HEK293 (cell line): ENCODE results near the gene ZNF428.

Experiments used
- CTCF ChIA-PET: fragments of 350-600 bp; formaldehyde crosslinking; extraction: SDS; loops from one replicate; lab custom pipeline; 2021; ENCODE audit warnings: antibody characterized with exemption; lab: Yijun Ruan, JAX
- POLR2A ChIA-PET: fragments of 300-600 bp; formaldehyde crosslinking; extraction: SDS; loops from one replicate; lab custom pipeline; 2020; ENCODE audit warnings: antibody characterized with exemption, inconsistent platforms; lab: Yijun Ruan, JAX
- H3K27ac ChIP-seq: fragments of 200-500 bp; sonication (Bioruptor generic); 2 replicates; pipeline ENCODE4 v1.5.1; 2014; ENCODE audit warnings: low read depth, low read length, control low read depth, inconsistent platforms; ENCODE audit errors: extremely low read depth
- H3K36me3 ChIP-seq, 2 experiments: fragments of 200-500 bp in 1 of 2; sonication (Bioruptor generic) in 1 of 2; 1 replicate in 1 of 2; 2 replicates in 1 of 2; pipeline ENCODE4 v1.5.1; 2014 to 2017; ENCODE audit warnings: inconsistent platforms in 2 of 2, low read length in 2 of 2; ENCODE audit not compliant: control insufficient read depth in 2 of 2, insufficient read depth in 1 of 2
- H3K4me1 ChIP-seq: fragments of 200-500 bp; sonication (Bioruptor generic); 2 replicates; pipeline ENCODE4 v1.5.1; 2014; ENCODE audit warnings: mild to moderate bottlenecking, low read length, inconsistent platforms; ENCODE audit not compliant: control insufficient read depth, insufficient read depth
- H3K4me3 ChIP-seq: 2 replicates; pipeline ENCODE4 v1.5.1; 2011; ENCODE audit warnings: low read depth, mild to moderate bottlenecking, control low read depth, low read length, moderate library complexity
- H3K9me3 ChIP-seq: fragments of 200-500 bp; sonication (Bioruptor generic); 2 replicates; pipeline ENCODE4 v1.5.1; 2014; ENCODE audit warnings: low read depth, low read length, inconsistent platforms; ENCODE audit not compliant: control insufficient read depth, insufficient read depth
- GLIS2 ChIP-seq: fragments of 450-650 bp; formaldehyde crosslinking; IDR thresholded peaks from 2 replicates; pipeline ENCODE4 v1.5.1; 2016; ENCODE audit warnings: missing biosample characterization, missing genetic modification characterization
- RBAK ChIP-seq: fragments of 450-650 bp; formaldehyde crosslinking; IDR thresholded peaks from 2 replicates; pipeline ENCODE4 v1.5.1; 2016; ENCODE audit warnings: missing biosample characterization, missing genetic modification characterization
- ZBTB7A ChIP-seq: fragments of 450-650 bp; formaldehyde crosslinking; IDR thresholded peaks from 2 replicates; pipeline ENCODE4 v1.5.1; 2016; ENCODE audit warnings: low read depth, missing biosample characterization, missing genetic modification characterization
- ZNF112 ChIP-seq: fragments of 450-650 bp; formaldehyde crosslinking; IDR thresholded peaks from 2 replicates; pipeline ENCODE4 v1.5.0; 2017; ENCODE audit warnings: missing biosample characterization, missing genetic modification characterization
- ZNF174 ChIP-seq: fragments of 450-650 bp; formaldehyde crosslinking; IDR thresholded peaks from 2 replicates; pipeline ENCODE4 v1.5.0; 2017; ENCODE audit warnings: missing biosample characterization, mild to moderate bottlenecking, missing genetic modification characterization
- ZNF175 ChIP-seq: fragments of 450-650 bp; formaldehyde crosslinking; IDR thresholded peaks from 2 replicates; pipeline ENCODE4 v1.5.1; 2016; ENCODE audit warnings: missing biosample characterization, missing genetic modification characterization
- ZNF248 ChIP-seq: fragments of 450-650 bp; formaldehyde crosslinking; IDR thresholded peaks from 2 replicates; pipeline ENCODE4 v1.5.1; 2017; ENCODE audit warnings: missing biosample characterization, missing genetic modification characterization
- ZNF404 ChIP-seq: fragments of 450-650 bp; formaldehyde crosslinking; IDR thresholded peaks from 2 replicates; pipeline ENCODE4 v1.5.1; 2017; ENCODE audit warnings: missing biosample characterization, missing genetic modification characterization
- ZNF561 ChIP-seq: fragments of 450-650 bp; IDR thresholded peaks from 2 replicates; pipeline ENCODE4 v1.5.1; 2018; ENCODE audit warnings: missing biosample characterization, missing genetic modification characterization, borderline replicate concordance
- ZNF660 ChIP-seq: fragments of 450-650 bp; IDR thresholded peaks from 2 replicates; pipeline ENCODE4 v1.5.1; 2018; ENCODE audit warnings: missing biosample characterization, mild to moderate bottlenecking, missing genetic modification characterization
- ZNF76 ChIP-seq: fragments of 450-650 bp; formaldehyde crosslinking; IDR thresholded peaks from 2 replicates; pipeline ENCODE4; 2016; ENCODE audit warnings: low read depth, missing biosample characterization, missing genetic modification characterization, borderline replicate concordance
- ZNF830 ChIP-seq: fragments of 450-650 bp; IDR thresholded peaks from 2 replicates; pipeline ENCODE4 v1.5.0; 2018; ENCODE audit warnings: missing biosample characterization, missing genetic modification characterization, low read depth, mild to moderate bottlenecking, moderate library complexity
- ZSCAN30 ChIP-seq: fragments of 450-650 bp; IDR thresholded peaks from 2 replicates; pipeline ENCODE4 v1.5.1; 2018; ENCODE audit warnings: missing biosample characterization, mild to moderate bottlenecking, missing genetic modification characterization, moderate library complexity
- TF ChIP-seq, protein P1 (sequence below): fragments of 450-650 bp; formaldehyde crosslinking; IDR thresholded peaks from 2 replicates; pipeline ENCODE4 v1.5.1; 2016; ENCODE audit warnings: missing biosample characterization, missing genetic modification characterization, borderline replicate concordance
- TF ChIP-seq, protein P2 (sequence below): fragments of 450-650 bp; formaldehyde crosslinking; IDR thresholded peaks from 2 replicates; pipeline ENCODE4 v1.5.1; 2017; ENCODE audit warnings: missing biosample characterization, missing genetic modification characterization
- TF ChIP-seq, protein P3 (sequence below): fragments of 450-650 bp; formaldehyde crosslinking; IDR thresholded peaks from 2 replicates; pipeline ENCODE4 v1.5.1; 2017; ENCODE audit warnings: missing biosample characterization, missing genetic modification characterization
- TF ChIP-seq, protein P4 (sequence below): fragments of 450-650 bp; formaldehyde crosslinking; IDR thresholded peaks from 2 replicates; pipeline ENCODE4 v1.5.1; 2016; ENCODE audit warnings: missing biosample characterization, missing genetic modification characterization

Gene ZNF428

DNA sequence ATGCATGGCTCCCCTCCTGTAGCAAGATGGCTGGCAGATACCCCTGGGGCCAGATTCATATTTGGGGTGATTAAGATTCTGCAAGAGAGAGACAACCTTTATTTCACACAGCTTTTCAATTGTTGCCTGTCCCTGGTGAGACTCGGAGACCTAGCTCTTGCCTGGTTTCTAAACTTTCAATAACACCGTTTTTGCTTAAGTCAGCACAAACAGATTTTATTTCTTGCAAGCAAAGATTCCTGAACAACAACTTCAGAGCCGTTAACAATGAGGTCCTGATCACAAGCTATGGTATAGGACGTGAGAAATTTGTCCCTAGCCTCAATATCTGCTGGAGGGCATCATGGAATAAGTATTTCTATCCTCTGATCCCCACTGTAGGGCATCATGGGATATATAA lies 23.1 kb upstream of the ZNF428 start:
- ChIA-PET POLR2A (interaction anchor here (2.9 kb wide), 1 partner anchor 26 kb away, joined by 13 read pairs; no protein-coding TSS in a partner anchor), CTCF (interaction anchor here (0.7 to 4.5 kb wide), 4 partner anchors 10 to 26 kb away, joined by 3 to 27 read pairs (median 4); no protein-coding TSS in a partner anchor)
- no peak for TF ChIP-seq ZNF660
- peak; percentile 74; the same call in 1 of the 2 replicates for TF ChIP-seq ZNF76 (tag by site-specific recombination)
- TF ChIP-seq ZNF404 (tag by site-specific recombination): no peak
- no peak for TF ChIP-seq ZNF248 (tag by site-specific recombination)
- no peak for TF ChIP-seq GLIS2
- TF ChIP-seq ZNF561 (tag by site-specific recombination): no peak
- Histone ChIP-seq H3K9me3 (peaks cover 8% of the 10 kb centered on the region; the same call in 1 of the 2 replicates), H3K4me1 (peaks cover 17% of the 10 kb centered on the region), H3K36me3 (peaks cover 0 to 5% of the 10 kb centered on the region in 2 experiments; a peak in 1 of 3 replicates), H3K4me3 (no peak overlapping the region), H3K27ac (no peak overlapping the region)

DNA sequence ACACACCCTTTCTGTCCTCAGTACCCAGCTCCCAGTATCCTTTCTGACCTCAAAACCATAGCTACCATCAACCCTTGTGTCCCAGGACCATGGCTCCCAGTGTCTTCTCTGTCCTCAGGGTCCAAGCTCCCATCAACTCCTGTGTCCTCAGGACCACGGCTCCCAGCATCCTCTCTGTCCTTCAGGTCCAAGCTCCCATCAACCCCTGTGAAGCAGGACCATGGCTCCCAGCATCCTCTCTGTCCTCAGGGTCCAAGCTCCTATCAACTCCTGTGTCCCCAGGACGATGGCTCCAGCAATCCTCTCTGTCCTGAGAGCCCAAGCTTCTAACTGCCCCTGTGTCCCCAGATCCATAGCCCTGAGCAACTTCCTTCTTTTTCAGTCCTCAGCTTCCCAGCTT lies 21.9 kb upstream of the ZNF428 start:
- H3K9me3 ChIP-seq: peaks cover 5% of the 10 kb centered on the region; the same call in 1 of the 2 replicates
- POLR2A ChIA-PET: interaction anchor here (0.5 to 2.9 kb wide), 9 partner anchors 7 to 109 kb away, joined by 3 to 13 read pairs (median 4); partner anchors contain the start of genes IRGQ, ZNF428, ZNF575 and ZNF576
- peaks cover 17% of the 10 kb centered on the region for H3K4me1 ChIP-seq
- H3K27ac ChIP-seq: no peak overlapping the region
- H3K36me3 ChIP-seq: peaks cover 0 to 5% of the 10 kb centered on the region in 2 experiments; a peak in 1 of 3 replicates
- TF ChIP-seq ZNF830 (no peak), ZNF76 (tag by site-specific recombination) (peak; percentile 91)
- TF ChIP-seq, all 188 proteins: peak for 1
- no peak overlapping the region for H3K4me3 ChIP-seq
- CTCF ChIA-PET: interaction anchor here (0.5 to 4.5 kb wide), 7 partner anchors 11 to 194 kb away, joined by 3 to 27 read pairs (median 4); no protein-coding TSS in a partner anchor

DNA sequence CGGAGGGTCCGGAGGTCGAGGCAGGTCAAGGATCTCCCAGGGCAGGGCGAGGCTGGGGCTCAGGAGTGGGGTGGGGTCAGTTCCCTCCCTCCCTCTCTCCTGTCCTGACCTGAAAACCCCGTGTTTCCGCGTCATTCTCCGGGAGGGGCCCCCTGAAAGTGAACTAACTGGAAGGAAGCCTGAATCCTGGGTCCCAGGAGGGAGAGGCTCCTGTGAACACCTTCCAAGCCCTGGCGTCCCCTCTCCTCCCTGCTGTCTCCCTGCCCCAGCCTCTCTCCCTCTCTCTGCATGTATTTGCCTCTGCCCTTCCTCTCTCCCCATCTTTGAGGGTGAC lies 21.0 kb upstream of the ZNF428 start:
- Histone ChIP-seq H3K9me3 (no peaks in the 10 kb centered on the region), H3K4me1 (peaks cover 17% of the 10 kb centered on the region), H3K27ac (peak overlapping the region; percentile 34; the same call in 1 of the 2 replicates), H3K36me3 (peaks cover 0 to 5% of the 10 kb centered on the region in 2 experiments; a peak in 1 of 3 replicates), H3K4me3 (no peak overlapping the region)
- ChIA-PET POLR2A (interaction anchor here (1.4 to 2.9 kb wide), 2 partner anchors 12 to 28 kb away, joined by 6 to 13 read pairs; no protein-coding TSS in a partner anchor), CTCF (interaction anchor here (4.5 kb wide), 1 partner anchor 12 kb away, joined by 27 read pairs; no protein-coding TSS in a partner anchor)
- TF ChIP-seq ZSCAN30 (tag by site-specific recombination): no peak
- TF ChIP-seq, protein P1, sequence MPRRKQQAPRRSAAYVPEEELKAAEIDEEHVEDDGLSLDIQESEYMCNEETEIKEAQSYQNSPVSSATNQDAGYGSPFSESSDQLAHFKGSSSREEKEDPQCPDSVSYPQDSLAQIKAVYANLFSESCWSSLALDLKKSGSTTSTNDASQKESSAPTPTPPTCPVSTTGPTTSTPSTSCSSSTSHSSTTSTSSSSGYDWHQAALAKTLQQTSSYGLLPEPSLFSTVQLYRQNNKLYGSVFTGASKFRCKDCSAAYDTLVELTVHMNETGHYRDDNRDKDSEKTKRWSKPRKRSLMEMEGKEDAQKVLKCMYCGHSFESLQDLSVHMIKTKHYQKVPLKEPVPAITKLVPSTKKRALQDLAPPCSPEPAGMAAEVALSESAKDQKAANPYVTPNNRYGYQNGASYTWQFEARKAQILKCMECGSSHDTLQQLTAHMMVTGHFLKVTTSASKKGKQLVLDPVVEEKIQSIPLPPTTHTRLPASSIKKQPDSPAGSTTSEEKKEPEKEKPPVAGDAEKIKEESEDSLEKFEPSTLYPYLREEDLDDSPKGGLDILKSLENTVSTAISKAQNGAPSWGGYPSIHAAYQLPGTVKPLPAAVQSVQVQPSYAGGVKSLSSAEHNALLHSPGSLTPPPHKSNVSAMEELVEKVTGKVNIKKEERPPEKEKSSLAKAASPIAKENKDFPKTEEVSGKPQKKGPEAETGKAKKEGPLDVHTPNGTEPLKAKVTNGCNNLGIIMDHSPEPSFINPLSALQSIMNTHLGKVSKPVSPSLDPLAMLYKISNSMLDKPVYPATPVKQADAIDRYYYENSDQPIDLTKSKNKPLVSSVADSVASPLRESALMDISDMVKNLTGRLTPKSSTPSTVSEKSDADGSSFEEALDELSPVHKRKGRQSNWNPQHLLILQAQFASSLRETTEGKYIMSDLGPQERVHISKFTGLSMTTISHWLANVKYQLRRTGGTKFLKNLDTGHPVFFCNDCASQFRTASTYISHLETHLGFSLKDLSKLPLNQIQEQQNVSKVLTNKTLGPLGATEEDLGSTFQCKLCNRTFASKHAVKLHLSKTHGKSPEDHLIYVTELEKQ: peak; percentile 2; the same call in 1 of the 2 replicates
- TF ChIP-seq, protein P2, sequence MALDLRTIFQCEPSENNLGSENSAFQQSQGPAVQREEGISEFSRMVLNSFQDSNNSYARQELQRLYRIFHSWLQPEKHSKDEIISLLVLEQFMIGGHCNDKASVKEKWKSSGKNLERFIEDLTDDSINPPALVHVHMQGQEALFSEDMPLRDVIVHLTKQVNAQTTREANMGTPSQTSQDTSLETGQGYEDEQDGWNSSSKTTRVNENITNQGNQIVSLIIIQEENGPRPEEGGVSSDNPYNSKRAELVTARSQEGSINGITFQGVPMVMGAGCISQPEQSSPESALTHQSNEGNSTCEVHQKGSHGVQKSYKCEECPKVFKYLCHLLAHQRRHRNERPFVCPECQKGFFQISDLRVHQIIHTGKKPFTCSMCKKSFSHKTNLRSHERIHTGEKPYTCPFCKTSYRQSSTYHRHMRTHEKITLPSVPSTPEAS (tag by site-specific recombination): no peak
- TF ChIP-seq, protein P3, sequence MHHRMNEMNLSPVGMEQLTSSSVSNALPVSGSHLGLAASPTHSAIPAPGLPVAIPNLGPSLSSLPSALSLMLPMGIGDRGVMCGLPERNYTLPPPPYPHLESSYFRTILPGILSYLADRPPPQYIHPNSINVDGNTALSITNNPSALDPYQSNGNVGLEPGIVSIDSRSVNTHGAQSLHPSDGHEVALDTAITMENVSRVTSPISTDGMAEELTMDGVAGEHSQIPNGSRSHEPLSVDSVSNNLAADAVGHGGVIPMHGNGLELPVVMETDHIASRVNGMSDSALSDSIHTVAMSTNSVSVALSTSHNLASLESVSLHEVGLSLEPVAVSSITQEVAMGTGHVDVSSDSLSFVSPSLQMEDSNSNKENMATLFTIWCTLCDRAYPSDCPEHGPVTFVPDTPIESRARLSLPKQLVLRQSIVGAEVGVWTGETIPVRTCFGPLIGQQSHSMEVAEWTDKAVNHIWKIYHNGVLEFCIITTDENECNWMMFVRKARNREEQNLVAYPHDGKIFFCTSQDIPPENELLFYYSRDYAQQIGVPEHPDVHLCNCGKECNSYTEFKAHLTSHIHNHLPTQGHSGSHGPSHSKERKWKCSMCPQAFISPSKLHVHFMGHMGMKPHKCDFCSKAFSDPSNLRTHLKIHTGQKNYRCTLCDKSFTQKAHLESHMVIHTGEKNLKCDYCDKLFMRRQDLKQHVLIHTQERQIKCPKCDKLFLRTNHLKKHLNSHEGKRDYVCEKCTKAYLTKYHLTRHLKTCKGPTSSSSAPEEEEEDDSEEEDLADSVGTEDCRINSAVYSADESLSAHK (tag by site-specific recombination): no peak
- no peak for TF ChIP-seq ZNF174 (tag by site-specific recombination)
- 0 out of 2 replicates have a peak, but pooled peaks have one; percentile 2 for TF ChIP-seq ZNF175 (tag by site-specific recombination)
- 0 out of 2 replicates have a peak, but pooled peaks have one; percentile 13 for TF ChIP-seq ZNF112 (tag by site-specific recombination)
- no peak for TF ChIP-seq ZBTB7A (tag by site-specific recombination)
- TF ChIP-seq, protein P4, sequence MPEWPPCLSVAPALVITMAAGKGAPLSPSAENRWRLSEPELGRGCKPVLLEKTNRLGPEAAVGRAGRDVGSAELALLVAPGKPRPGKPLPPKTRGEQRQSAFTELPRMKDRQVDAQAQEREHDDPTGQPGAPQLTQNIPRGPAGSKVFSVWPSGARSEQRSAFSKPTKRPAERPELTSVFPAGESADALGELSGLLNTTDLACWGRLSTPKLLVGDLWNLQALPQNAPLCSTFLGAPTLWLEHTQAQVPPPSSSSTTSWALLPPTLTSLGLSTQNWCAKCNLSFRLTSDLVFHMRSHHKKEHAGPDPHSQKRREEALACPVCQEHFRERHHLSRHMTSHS: no peak
- TF ChIP-seq RBAK (tag by site-specific recombination): 0 out of 2 replicates have a peak, but pooled peaks have one; percentile 7
